ENCODE measurements around the gene MAP1LC3A.

- TF ChIP-seq, protein P1, sequence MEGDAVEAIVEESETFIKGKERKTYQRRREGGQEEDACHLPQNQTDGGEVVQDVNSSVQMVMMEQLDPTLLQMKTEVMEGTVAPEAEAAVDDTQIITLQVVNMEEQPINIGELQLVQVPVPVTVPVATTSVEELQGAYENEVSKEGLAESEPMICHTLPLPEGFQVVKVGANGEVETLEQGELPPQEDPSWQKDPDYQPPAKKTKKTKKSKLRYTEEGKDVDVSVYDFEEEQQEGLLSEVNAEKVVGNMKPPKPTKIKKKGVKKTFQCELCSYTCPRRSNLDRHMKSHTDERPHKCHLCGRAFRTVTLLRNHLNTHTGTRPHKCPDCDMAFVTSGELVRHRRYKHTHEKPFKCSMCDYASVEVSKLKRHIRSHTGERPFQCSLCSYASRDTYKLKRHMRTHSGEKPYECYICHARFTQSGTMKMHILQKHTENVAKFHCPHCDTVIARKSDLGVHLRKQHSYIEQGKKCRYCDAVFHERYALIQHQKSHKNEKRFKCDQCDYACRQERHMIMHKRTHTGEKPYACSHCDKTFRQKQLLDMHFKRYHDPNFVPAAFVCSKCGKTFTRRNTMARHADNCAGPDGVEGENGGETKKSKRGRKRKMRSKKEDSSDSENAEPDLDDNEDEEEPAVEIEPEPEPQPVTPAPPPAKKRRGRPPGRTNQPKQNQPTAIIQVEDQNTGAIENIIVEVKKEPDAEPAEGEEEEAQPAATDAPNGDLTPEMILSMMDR (IDR thresholded peaks at IDR 0.05), result no peak
- TF ChIP-seq POLR2A (IDR thresholded peaks at IDR 0.05), result no peak
Measured at GRCh38 chr20:34567892-34568865, 9.7 kb downstream of the MAP1LC3A start.
